Fibroblast of villous mesenchyme (primary cell): ENCODE measurements around the gene NF1. TPM values are rescaled to one million over a fixed set of nuclear protein-coding genes. Genes with fewer than 3 reads are reported as not detected.

ENCODE experiments used
- DNase-seq: peaks from one replicate; pipeline ENCODE4 v3.0.0-alpha.2; 2010; ENCODE audit warnings: low read depth
- H3K4me3 ChIP-seq: 2 replicates; pipeline ENCODE4 v1.5.1; 2011; ENCODE audit warnings: low read depth, mild to moderate bottlenecking, low read length
- total RNA-seq: library from RNA; depleted of rRNA; stranded (reverse); fragments of >200 nt; gene quantifications from 2 replicates; pipeline ENCODE4 v1.2.3, GENCODE V29; 2012
- TF ChIP-seq, protein P1 (sequence below): IDR thresholded peaks from 2 replicates; pipeline ENCODE4 v1.5.1; 2012; ENCODE audit warnings: low read depth, mild to moderate bottlenecking, low read length; ENCODE audit not compliant: insufficient read depth

NF1 gene
- total RNA-seq, 1 donor, result 82.5 TPM

DNA sequence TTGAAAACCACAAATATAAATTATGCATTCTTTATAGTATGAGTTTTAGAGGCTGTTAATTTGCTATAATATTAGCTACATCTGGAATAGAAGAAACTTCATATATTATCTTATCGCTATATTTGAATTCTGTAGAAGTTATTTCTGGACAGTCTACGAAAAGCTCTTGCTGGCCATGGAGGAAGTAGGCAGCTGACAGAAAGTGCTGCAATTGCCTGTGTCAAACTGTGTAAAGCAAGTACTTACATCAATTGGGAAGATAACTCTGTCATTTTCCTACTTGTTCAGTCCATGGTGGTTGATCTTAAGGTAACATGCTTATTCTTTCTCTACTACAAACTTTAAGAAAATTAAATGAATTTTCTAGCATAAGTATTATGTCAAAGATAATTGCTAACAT, 105.5 kb downstream of the NF1 start:
- H3K4me3 ChIP-seq, result no peak overlapping the region
- TF ChIP-seq, protein P1, sequence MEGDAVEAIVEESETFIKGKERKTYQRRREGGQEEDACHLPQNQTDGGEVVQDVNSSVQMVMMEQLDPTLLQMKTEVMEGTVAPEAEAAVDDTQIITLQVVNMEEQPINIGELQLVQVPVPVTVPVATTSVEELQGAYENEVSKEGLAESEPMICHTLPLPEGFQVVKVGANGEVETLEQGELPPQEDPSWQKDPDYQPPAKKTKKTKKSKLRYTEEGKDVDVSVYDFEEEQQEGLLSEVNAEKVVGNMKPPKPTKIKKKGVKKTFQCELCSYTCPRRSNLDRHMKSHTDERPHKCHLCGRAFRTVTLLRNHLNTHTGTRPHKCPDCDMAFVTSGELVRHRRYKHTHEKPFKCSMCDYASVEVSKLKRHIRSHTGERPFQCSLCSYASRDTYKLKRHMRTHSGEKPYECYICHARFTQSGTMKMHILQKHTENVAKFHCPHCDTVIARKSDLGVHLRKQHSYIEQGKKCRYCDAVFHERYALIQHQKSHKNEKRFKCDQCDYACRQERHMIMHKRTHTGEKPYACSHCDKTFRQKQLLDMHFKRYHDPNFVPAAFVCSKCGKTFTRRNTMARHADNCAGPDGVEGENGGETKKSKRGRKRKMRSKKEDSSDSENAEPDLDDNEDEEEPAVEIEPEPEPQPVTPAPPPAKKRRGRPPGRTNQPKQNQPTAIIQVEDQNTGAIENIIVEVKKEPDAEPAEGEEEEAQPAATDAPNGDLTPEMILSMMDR, result no peak
- no peak for DNase-seq

DNA sequence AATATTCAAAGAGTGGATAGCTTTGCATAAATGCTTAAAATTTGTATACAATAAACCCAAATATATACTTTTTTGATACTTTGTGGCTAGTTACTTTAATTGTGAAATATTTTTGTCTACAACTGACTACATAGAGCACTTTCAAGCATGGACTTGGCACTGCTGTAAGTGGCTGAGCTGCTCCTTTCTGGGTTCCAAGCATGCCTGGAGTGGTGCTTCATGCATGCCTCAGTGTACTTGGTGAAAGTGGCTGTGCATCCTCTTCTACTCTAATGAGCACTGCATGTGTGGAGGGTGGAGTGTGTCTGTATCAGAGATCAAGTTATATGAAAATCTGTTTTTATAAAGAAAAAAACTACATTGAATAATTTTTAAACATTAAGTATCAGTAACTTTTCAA, 108.2 kb downstream of the NF1 start:
- no peak for DNase-seq
- no peak overlapping the region for H3K4me3 ChIP-seq
- TF ChIP-seq, protein P1, result no peak

DNA sequence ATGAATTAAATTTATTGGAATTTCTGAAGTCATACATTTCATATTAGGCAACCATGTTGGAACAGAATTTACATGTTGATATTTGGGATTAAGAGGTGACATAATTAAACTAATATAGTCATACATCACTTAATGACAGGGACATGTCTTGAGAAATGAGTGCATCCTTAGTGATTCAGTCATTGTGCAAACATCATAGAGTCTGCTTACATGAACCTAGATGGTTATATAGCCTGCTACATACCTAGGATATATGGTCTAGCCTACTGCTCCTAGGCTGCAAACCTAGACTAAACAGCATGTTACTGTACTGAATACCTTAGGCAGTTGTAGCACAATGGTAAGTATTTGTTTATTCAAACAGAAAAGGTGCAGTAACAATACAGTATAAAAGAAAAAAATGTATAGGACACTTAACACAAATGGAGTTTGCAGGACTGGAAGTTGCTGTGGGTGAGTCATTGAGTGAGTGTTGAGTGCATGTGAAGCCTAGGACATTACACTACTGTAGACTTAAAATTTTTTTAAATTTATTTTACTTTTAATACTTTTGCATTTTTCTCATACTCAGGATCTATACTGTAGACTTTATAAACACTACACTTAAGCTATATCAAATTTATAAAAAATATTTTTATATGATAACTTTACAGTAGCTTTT, 116.7 kb downstream of the NF1 start:
- TF ChIP-seq, protein P1, result no peak
- no peak for DNase-seq
- no peak overlapping the region for H3K4me3 ChIP-seq

DNA sequence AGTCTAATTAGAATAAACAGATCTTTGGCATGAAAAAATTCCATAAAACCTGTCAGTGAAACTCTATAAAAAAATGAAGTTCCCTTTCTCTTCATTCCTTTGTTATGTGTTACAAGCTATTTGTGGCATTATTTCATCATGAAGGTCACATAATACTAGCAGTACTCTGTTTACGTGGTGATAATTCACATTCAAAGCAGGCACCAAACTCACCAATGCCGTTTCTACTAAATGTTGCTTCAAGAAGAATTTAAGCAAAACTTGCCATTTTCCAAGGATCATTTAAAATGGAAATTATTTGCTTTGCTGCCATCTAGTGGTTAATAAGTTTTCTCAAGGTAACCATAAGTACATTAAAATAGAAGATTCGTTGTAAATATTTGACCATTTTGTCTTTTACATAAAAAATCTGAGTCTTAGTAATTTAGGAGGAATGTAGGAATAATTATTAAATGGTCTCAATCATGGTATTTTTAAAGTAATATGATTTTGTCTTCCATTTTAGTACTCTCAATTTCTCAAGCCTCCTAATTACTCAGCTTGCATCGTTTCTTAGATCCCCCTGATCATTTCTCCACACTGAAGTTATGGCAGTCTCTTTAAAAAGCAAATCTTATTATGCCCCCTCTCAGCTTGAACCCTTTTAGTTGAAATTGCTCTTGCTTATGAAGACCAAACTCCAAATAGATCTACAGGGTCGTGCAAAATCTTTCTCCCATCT, 121.4 kb downstream of the NF1 start:
- TF ChIP-seq, protein P1, result peak; percentile 39
- no peak overlapping the region for H3K4me3 ChIP-seq
- DNase-seq, result peak; percentile 80

DNA sequence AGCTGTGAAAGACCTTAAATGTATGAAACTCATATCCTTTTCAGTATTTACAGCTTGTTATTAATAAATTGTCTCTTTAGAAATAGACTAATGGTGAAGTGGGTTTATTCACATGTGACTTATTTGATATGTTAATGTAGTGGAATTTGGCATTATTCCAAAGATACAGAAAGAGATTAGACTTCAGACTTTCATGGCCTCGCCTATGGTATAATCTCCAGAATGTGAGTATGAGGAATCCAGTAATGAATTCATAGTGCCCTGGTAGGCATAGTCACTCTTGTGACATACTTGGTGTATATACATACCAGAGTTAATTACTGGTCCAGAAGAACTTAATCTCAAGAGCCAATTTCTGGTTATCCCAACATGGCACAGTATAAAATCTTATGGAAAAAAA, 129.6 kb downstream of the NF1 start:
- TF ChIP-seq, protein P1, result no peak
- H3K4me3 ChIP-seq, result no peak overlapping the region
- DNase-seq, result no peak

DNA sequence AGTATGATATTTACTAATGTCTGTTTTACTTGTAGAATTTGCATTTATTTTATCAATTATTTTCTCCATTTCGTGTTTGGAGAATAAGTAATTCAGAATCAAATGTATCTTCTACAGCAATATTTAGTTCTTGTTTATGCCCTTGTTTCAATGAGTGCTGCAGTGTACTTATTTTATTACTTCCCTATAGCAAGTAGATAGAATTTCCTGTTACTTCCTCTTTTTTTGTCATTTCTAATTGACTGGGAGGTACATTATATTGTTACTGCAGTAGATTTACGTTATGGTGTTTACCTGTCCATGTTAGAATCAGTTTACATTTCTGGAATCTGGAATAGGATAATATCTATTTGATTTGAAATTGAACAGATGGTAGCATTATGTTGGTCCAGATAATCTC, 131.1 kb downstream of the NF1 start:
- no peak for DNase-seq
- no peak overlapping the region for H3K4me3 ChIP-seq
- TF ChIP-seq, protein P1, result no peak
